DMS 273 (cell line): Measurements from ENCODE around the gene LIMS2.

Experiments
- DNase-seq: peaks from one replicate; lab custom pipeline; 2025; ENCODE audit not compliant: unreplicated experiment; lab: John Stamatoyannopoulos, UW

The LIMS2 gene

GRCh38 chr2:127678531-127678930, 3.2 kb upstream of the LIMS2 start:
- no peak for DNase-seq

GRCh38 chr2:127676906-127677305, 1.6 kb upstream of the LIMS2 start:
- DNase-seq, result no peak

DNA sequence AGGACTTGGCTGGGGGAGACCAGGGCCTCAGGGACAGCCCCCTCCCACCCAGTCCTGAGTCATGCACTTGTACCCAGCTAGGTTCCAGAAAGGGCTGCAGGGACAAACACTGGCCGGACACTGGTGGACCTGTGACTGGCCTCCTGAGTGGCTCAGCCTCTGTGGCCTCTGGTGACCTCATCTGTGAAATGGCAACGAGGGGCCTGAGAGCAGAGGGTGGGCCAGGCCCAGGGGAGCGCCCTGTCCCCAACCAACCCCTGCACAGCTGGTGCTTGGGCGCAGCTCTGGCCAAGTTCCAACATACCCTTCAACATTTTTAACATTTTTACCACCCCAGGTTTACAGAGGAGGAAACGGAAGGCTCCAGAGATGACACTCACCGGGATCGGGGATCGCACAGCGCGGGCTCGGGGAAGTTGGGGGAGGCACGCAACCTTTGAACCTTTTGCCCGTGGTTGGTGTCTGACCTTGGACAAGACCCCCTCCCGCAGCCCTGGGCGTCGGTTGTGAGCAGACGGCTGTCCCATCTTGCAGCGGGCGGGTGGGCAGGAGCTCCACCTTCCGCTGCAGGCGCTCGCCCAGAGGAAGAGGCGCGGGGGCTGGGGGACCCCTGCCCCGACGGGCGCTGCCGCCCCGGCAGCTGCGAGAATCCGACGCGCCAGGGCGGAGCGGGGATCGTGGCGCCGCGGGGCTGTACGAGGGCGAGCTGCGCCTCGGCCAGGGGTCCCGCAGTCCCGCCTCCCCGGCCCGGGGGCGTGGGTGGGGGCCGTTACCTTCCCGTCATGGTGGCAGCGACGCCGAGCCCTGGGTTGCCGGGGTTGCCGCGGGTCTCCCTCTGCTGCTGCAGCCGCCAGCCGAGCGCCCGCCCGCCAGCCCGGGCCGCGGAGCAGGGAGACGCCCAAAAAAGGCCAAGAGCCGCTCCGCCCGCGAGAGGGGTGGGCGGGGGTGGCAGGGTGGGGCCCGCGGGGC, 805 bp downstream of the LIMS2 start:
- peak; percentile 58 for DNase-seq

DNA sequence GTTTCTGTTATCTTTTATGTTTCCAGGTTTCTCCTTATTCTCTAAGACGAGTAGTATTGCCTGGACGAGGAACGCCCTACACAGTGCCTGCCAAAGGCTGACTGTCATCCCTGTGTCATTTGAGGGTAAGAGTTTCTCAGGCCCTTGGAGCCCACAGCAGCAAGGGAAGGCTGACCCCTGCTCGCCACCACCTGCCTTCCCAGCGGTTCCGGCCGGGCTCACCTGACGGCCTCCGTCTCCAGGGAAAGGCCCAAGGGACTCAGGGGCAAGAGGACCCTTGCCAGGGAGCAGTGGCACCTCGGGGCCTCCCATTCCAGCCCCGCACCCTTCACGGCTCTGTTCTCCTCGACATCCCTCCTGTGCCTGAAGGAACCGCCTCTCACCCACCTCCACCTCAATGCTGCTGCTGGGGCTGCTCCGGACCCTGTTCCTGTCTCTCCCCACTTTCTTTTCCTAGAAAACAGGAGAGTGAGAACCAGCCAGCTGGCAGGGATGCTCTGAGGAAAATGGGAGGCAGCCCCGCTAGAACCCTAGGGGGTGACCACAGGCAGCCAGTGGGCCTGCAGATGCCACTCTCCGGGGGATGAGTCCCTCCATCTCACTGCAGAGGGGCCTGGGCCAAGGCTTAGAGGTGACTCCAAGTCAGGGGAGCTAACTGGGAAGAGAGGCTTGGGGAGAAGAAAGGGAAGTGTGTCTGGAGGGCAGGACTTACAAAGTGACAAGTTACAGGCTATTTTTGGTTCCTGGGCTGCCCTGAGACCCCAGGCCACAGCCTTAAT, 1.9 kb downstream of the LIMS2 start:
- no peak for DNase-seq

DNA sequence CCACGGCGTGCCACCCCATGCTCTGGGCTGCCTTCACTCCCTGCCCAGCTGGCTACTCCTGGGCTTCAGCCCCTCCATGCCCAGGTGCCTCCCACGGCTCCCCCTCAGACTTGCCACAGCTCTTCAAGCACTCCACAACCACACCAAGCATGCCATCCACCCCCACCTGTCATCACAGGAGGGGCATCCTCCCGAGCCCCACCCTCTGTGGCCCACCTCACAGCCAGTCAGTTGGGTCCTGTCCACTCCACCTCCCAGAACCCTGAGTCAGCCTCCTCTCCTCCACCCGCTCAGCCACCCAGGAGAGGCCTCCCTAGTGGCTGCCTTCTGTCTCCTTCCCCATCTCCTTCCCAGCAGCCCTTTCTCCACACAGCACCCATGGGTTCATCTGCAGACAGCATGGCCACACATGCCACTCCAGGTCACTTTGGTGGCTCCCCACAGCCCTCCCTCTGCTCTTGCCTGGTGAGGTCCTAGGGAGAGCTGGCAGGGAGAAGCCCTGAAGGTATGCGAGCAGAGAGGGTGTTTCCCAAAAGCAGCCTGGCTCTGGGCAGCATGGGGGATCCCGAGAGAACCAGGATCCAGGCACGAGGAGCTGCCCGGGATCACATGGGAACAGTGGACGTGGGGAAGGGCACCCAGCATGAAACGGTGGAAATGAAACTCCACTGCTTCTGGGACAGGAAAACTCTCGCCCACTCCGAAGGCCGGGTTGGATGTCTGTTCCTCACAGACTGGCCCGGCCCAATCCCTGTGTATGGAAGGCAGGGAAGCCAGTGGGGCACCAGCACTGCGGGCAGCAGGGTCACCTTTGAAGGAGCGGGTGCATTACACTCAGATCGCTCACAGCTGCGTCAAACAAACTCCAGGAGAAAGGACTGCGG, 2.7 kb downstream of the LIMS2 start:
- DNase-seq, result no peak

- no peak for DNase-seq
Measured at GRCh38 chr2:127671557-127672302, 3.6 kb downstream of the LIMS2 start.

DNA sequence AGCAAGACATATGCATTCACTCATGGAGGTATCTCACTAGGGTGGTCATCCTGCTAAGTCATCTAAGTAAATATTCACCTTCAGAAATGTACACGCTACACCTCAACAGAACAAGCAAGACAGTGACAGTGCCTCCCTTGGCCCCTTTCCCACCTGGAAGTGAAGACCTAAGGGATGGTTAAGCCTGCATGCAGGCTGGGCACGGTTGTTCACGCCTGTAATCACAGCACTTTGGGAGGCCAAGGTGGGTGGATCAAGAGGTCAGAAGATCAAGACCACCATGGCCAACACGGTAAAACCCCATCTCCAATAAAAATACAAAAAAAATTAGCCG, 4.4 kb downstream of the LIMS2 start:
- DNase-seq, result no peak

GRCh38 chr2:127670055-127670956, 5.0 kb downstream of the LIMS2 start:
- DNase-seq, result no peak

DNA sequence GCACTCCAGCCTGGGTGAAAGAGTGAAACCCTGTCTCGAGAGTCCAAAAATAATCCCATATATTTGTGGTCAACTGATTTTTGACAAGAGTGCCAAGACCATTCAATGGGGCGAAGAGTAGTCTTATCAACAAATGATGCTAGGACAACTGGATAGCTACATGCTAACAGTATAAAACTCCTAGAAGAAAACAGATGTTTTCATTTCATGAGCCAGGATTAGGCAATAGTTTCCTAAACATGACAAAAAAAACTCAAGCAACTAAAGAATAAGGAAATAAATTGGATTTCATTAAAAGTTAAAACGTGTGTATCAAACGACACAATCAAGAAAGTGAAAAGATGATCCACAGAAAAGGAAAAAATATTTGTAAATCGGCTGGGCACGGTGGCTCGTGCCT, 6.3 kb downstream of the LIMS2 start:
- DNase-seq, result no peak

- DNase-seq, result no peak
Measured at GRCh38 chr2:127665267-127665893, 9.9 kb downstream of the LIMS2 start.

DNA sequence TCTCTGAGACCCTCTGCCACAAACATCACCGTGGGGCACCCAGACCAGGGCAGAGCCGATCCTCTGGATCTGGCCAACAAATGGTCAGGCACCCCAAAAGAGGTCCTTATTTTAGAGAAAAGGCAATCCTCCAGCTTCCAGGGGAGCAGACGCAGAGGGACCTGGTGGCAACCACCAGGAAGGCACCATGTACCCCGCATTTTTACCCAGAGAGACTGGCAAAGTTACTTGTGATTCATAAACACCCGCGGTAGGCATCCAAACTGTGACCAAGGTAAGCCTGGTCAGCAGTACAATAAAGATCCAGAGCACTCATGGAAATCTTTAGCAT, 10.5 kb downstream of the LIMS2 start:
- DNase-seq, result no peak

GRCh38 chr2:127664065-127664894, 11.1 kb downstream of the LIMS2 start:
- DNase-seq, result peak; percentile 41

DNA sequence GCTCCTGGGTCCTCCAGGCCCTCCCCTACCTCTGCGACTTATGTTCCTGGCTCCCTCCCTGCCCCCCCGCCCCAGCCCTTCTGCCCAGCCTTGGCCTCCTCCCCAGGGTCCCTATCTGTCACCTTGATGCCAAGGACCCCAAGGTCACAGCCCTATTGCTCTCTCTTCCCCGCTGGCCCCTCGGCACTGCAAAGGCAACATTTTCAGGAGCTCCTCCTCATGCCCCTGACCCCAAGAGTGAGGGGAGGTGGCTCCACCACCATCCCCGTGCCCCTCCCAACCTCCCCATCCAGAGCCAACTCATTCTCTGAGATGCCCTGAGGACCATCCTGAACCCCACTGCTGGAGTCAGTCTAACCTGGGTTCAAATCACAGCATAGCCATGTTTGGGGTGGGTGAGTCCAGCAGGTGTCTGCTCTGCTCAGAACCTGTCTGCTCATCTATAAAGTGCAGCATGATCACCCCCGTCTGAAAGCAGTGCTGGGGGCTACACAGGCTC, 11.7 kb downstream of the LIMS2 start:
- no peak for DNase-seq

GRCh38 chr2:127662937-127663565, 12.3 kb downstream of the LIMS2 start:
- DNase-seq, result no peak

GRCh38 chr2:127661949-127662510, 13.3 kb downstream of the LIMS2 start:
- DNase-seq, result no peak

- no peak for DNase-seq
Measured at GRCh38 chr2:127661072-127661649, 14.2 kb downstream of the LIMS2 start.

DNA sequence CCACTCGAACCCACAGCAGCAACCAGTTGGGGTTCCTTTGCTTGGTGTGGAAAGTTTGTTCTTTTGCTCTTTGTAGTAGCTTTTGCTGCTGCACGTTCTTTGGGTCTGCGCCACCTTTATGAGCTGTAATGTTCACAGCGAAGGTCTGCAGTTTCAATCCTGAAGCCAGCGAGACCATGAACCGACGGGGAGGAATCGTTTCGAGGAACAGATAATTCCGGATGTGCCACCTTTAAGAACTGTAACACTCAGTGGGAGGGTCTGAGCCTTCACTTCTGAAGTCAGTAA, 15.1 kb downstream of the LIMS2 start:
- no peak for DNase-seq
